Measurements from ENCODE around the gene KRTAP12-1. TPM values are rescaled to one million over a fixed set of nuclear protein-coding genes. Genes with fewer than 3 reads are reported as not detected.
A peak's percentile ranks its signal among the peaks of the same experiment; 100 is the strongest.

Gene KRTAP12-1
- total RNA-seq, 1 donor from 2014 or later, result not detected

GRCh38 chr21:44682580-44683151 is 703 bp upstream of the KRTAP12-1 start:
- no peaks in the 10 kb centered on the region for H3K9me3 Mint-ChIP-seq (ENCODE audit: unreplicated experiment)
- peaks cover 72% of the 10 kb centered on the region for H3K27me3 Mint-ChIP-seq (ENCODE audit: unreplicated experiment)
- TF ChIP-seq, protein P1, sequence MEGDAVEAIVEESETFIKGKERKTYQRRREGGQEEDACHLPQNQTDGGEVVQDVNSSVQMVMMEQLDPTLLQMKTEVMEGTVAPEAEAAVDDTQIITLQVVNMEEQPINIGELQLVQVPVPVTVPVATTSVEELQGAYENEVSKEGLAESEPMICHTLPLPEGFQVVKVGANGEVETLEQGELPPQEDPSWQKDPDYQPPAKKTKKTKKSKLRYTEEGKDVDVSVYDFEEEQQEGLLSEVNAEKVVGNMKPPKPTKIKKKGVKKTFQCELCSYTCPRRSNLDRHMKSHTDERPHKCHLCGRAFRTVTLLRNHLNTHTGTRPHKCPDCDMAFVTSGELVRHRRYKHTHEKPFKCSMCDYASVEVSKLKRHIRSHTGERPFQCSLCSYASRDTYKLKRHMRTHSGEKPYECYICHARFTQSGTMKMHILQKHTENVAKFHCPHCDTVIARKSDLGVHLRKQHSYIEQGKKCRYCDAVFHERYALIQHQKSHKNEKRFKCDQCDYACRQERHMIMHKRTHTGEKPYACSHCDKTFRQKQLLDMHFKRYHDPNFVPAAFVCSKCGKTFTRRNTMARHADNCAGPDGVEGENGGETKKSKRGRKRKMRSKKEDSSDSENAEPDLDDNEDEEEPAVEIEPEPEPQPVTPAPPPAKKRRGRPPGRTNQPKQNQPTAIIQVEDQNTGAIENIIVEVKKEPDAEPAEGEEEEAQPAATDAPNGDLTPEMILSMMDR (IDR thresholded peaks at IDR 0.05), result no peak
- peak; percentile 42 for DNase-seq (ENCODE audit: extremely low spot score, unreplicated experiment)
- H3K4me3 Mint-ChIP-seq (ENCODE audit: unreplicated experiment), result no peak overlapping the region
- H3K36me3 Mint-ChIP-seq (ENCODE audit: unreplicated experiment), result no peaks in the 10 kb centered on the region
- peaks cover 11% of the 10 kb centered on the region for H3K4me1 Mint-ChIP-seq (ENCODE audit: unreplicated experiment)
- H3K27ac Mint-ChIP-seq (ENCODE audit: unreplicated experiment), result no peak overlapping the region

- H3K27me3 Mint-ChIP-seq (ENCODE audit: unreplicated experiment), result peaks cover 65% of the 10 kb centered on the region
- H3K4me3 Mint-ChIP-seq (ENCODE audit: unreplicated experiment), result no peak overlapping the region
- H3K4me1 Mint-ChIP-seq (ENCODE audit: unreplicated experiment), result no peaks in the 10 kb centered on the region
- no peaks in the 10 kb centered on the region for H3K36me3 Mint-ChIP-seq (ENCODE audit: unreplicated experiment)
- H3K9me3 Mint-ChIP-seq (ENCODE audit: unreplicated experiment), result no peaks in the 10 kb centered on the region
- TF ChIP-seq, protein P1 (IDR thresholded peaks at IDR 0.05), result no peak
- peak; percentile 69 for DNase-seq (ENCODE audit: extremely low spot score, unreplicated experiment)
- H3K27ac Mint-ChIP-seq (ENCODE audit: unreplicated experiment), result no peak overlapping the region
These were observed 811 bp downstream of the KRTAP12-1 start for GRCh38 chr21:44681152-44681551.

DNA sequence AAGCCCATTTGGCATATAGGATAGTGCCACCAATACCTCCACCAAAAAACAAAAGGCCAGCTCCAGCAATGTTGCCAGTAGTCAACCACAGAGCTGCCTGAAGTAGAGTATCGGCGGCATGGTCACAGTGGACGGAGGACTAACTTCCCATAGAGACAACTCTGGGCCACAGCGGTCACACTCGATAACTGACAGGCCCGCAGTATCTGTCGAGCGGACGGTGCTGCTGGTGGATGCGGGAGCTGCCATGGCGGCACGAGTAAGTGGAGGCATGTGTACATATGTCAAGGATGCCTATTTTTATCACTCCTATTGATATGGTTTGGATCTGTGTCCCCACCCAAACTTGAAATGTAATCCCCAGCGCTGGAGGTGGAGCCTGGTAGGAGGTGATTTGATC is 4.1 kb downstream of the KRTAP12-1 start:
- Mint-ChIP-seq H3K27me3 (ENCODE audit: unreplicated experiment) (peaks cover 58% of the 10 kb centered on the region), H3K9me3 (ENCODE audit: unreplicated experiment) (peaks cover 13% of the 10 kb centered on the region), H3K27ac (ENCODE audit: unreplicated experiment) (no peak overlapping the region), H3K36me3 (ENCODE audit: unreplicated experiment) (no peaks in the 10 kb centered on the region), H3K4me1 (ENCODE audit: unreplicated experiment) (no peaks in the 10 kb centered on the region), H3K4me3 (ENCODE audit: unreplicated experiment) (no peak overlapping the region)
- TF ChIP-seq, protein P1 (IDR thresholded peaks at IDR 0.05), result no peak
- peak; percentile 72 for DNase-seq (ENCODE audit: extremely low spot score, unreplicated experiment)

DNA sequence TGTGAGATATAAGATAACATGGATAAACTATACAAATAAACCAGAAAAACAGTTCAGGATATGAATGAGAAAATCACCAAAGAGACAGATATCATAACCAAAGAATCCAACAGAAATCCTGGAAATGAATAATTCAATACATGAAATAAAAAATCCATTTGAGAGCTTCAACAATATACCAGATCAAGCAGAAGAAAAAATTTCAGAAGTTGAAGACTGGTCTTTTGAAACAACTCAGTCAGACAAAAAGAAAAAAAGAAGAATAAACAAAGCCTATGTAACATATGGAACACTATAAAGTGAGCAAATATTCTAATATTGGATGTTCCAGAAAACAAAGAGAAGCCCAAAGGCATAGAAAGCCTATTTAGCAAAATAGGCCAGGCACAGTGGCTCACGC is 10.1 kb downstream of the KRTAP12-1 start:
- Mint-ChIP-seq H3K36me3 (ENCODE audit: unreplicated experiment) (no peaks in the 10 kb centered on the region), H3K9me3 (ENCODE audit: unreplicated experiment) (peaks cover 31% of the 10 kb centered on the region), H3K27me3 (ENCODE audit: unreplicated experiment) (peaks cover 43% of the 10 kb centered on the region), H3K4me1 (ENCODE audit: unreplicated experiment) (no peaks in the 10 kb centered on the region), H3K4me3 (ENCODE audit: unreplicated experiment) (no peak overlapping the region), H3K27ac (ENCODE audit: unreplicated experiment) (no peak overlapping the region)
- TF ChIP-seq, protein P1 (IDR thresholded peaks at IDR 0.05), result no peak
- no peak for DNase-seq (ENCODE audit: extremely low spot score, unreplicated experiment)

- Mint-ChIP-seq H3K36me3 (ENCODE audit: unreplicated experiment) (no peaks in the 10 kb centered on the region), H3K9me3 (ENCODE audit: unreplicated experiment) (peaks cover 31% of the 10 kb centered on the region), H3K4me1 (ENCODE audit: unreplicated experiment) (no peaks in the 10 kb centered on the region), H3K27ac (ENCODE audit: unreplicated experiment) (no peak overlapping the region), H3K4me3 (ENCODE audit: unreplicated experiment) (no peak overlapping the region), H3K27me3 (ENCODE audit: unreplicated experiment) (peaks cover 33% of the 10 kb centered on the region)
- DNase-seq (ENCODE audit: extremely low spot score, unreplicated experiment), result peak; percentile 72
- TF ChIP-seq, protein P1 (IDR thresholded peaks at IDR 0.05), result no peak
These were observed 11.1 kb downstream of the KRTAP12-1 start for GRCh38 chr21:44670642-44671432.

Measured in osteocyte (in vitro differentiated cells).